Retina (tissue), 1 donor: ENCODE results near the gene NLRP5.
A peak's percentile ranks its signal among the peaks of the same experiment; 100 is the strongest.
"Not testable (repeated sequence)": the region's sequence is repeated elsewhere in the genome, so short reads cannot be mapped to it uniquely, and the experiment has no call there.

Source experiments
- DNase-seq: peaks from one replicate; pipeline ENCODE4 v3.0.0-alpha.2; 2016

NLRP5 gene

GRCh38 chr19:56079609-56080008 is 93.0 kb downstream of the NLRP5 start:
- no peak for DNase-seq

GRCh38 chr19:56080669-56081401 is 94.3 kb downstream of the NLRP5 start:
- peak; percentile 82 for DNase-seq

- no peak for DNase-seq
Observed at GRCh38 chr19:56083668-56084067, 97.1 kb downstream of the NLRP5 start.

- DNase-seq: no peak
Observed at GRCh38 chr19:56084835-56085536, 98.4 kb downstream of the NLRP5 start.

- DNase-seq: no peak
Observed at GRCh38 chr19:56085571-56086275, 99.1 kb downstream of the NLRP5 start.

GRCh38 chr19:56086671-56087430 is 100.3 kb downstream of the NLRP5 start:
- DNase-seq: no peak

- no peak for DNase-seq
Observed at GRCh38 chr19:56087647-56088496, 101.3 kb downstream of the NLRP5 start.

- no peak for DNase-seq
Observed at GRCh38 chr19:56088497-56089215, 102.1 kb downstream of the NLRP5 start.

- no peak for DNase-seq
Observed at GRCh38 chr19:56089344-56089743, 102.8 kb downstream of the NLRP5 start.

GRCh38 chr19:56091066-56091490 is 104.5 kb downstream of the NLRP5 start:
- no peak for DNase-seq

GRCh38 chr19:56091751-56092546 is 105.4 kb downstream of the NLRP5 start:
- DNase-seq: no peak

- DNase-seq: no peak
Observed at GRCh38 chr19:56092685-56093631, 106.4 kb downstream of the NLRP5 start.

- DNase-seq: no peak
Observed at GRCh38 chr19:56094449-56094848, 107.9 kb downstream of the NLRP5 start.

- DNase-seq: no peak
Observed at GRCh38 chr19:56096665-56097064, 110.1 kb downstream of the NLRP5 start.

GRCh38 chr19:56097306-56097705 is 110.7 kb downstream of the NLRP5 start:
- DNase-seq: no peak

- DNase-seq: no peak
Observed at GRCh38 chr19:56097776-56098175, 111.2 kb downstream of the NLRP5 start.

- DNase-seq: not testable (repeated sequence)
Observed at GRCh38 chr19:56098237-56098636, 111.7 kb downstream of the NLRP5 start.

GRCh38 chr19:56098731-56099568 is 112.4 kb downstream of the NLRP5 start:
- DNase-seq: no peak
